ENCODE data around the gene LRMDA.

Gene LRMDA

DNA sequence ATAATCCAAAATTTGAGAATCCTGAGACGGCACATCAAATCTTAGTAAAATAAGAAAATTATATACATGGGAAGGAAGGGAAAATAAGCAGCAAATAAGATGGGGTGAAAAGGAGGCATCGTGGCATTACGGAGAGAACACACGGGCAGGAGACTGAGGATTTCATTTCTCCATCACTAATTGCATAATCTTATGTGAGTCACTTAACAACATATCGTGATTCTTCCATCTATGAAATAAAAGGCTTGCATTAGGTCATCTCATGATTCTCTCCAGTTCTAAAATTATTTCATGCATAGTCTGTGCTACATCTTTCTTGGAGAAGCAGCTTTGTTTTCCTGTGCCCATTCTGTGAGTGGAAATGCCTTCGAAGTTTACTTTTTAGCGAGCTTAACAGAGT, 288.7 kb downstream of the LRMDA start:
- Histone ChIP-seq H3K79me2 (ENCODE audit: low read length) (no peaks in the 10 kb centered on the region), H3K4me2 (ENCODE audit: low read length) (no peak overlapping the region), H3K27ac (ENCODE audit: low read length) (no peak overlapping the region), H3K4me3 (ENCODE audit: low read length) (no peak overlapping the region), H3K36me3 (replicated peaks; ENCODE audit: low read depth, low read length) (no peaks in the 10 kb centered on the region), H4K20me1 (ENCODE audit: insufficient read depth, low read length) (no peaks in the 10 kb centered on the region), H2AFZ (ENCODE audit: low read depth, low read length) (no peak overlapping the region), H3K9me3 (ENCODE audit: insufficient read depth, low read length) (no peaks in the 10 kb centered on the region), H3K9ac (ENCODE audit: low read length) (no peak overlapping the region), H3K27me3 (ENCODE audit: low read depth, low read length) (no peaks in the 10 kb centered on the region), H3K4me1 (ENCODE audit: low read length) (no peaks in the 10 kb centered on the region)
- TF ChIP-seq EZH2phosphoT487 (IDR thresholded peaks at IDR 0.05; ENCODE audit: low read depth), result no peak
- TF ChIP-seq, protein P1, sequence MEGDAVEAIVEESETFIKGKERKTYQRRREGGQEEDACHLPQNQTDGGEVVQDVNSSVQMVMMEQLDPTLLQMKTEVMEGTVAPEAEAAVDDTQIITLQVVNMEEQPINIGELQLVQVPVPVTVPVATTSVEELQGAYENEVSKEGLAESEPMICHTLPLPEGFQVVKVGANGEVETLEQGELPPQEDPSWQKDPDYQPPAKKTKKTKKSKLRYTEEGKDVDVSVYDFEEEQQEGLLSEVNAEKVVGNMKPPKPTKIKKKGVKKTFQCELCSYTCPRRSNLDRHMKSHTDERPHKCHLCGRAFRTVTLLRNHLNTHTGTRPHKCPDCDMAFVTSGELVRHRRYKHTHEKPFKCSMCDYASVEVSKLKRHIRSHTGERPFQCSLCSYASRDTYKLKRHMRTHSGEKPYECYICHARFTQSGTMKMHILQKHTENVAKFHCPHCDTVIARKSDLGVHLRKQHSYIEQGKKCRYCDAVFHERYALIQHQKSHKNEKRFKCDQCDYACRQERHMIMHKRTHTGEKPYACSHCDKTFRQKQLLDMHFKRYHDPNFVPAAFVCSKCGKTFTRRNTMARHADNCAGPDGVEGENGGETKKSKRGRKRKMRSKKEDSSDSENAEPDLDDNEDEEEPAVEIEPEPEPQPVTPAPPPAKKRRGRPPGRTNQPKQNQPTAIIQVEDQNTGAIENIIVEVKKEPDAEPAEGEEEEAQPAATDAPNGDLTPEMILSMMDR (IDR thresholded peaks at IDR 0.05; ENCODE audit: low read depth, low read length), result no peak

- TF ChIP-seq, protein P1 (IDR thresholded peaks at IDR 0.05; ENCODE audit: low read depth, low read length), result no peak
- TF ChIP-seq EZH2phosphoT487 (IDR thresholded peaks at IDR 0.05; ENCODE audit: low read depth), result no peak
- H3K79me2 ChIP-seq (ENCODE audit: low read length), result no peaks in the 10 kb centered on the region
- no peak overlapping the region for H3K27ac ChIP-seq (ENCODE audit: low read length)
- H3K9ac ChIP-seq (ENCODE audit: low read length), result no peak overlapping the region
- H4K20me1 ChIP-seq (ENCODE audit: insufficient read depth, low read length), result no peaks in the 10 kb centered on the region
- no peak overlapping the region for H2AFZ ChIP-seq (ENCODE audit: low read depth, low read length)
- H3K4me2 ChIP-seq (ENCODE audit: low read length), result no peak overlapping the region
- no peak overlapping the region for H3K4me3 ChIP-seq (ENCODE audit: low read length)
- H3K9me3 ChIP-seq (ENCODE audit: insufficient read depth, low read length), result no peaks in the 10 kb centered on the region
- H3K36me3 ChIP-seq (replicated peaks; ENCODE audit: low read depth, low read length), result no peaks in the 10 kb centered on the region
- H3K4me1 ChIP-seq (ENCODE audit: low read length), result no peaks in the 10 kb centered on the region
- H3K27me3 ChIP-seq (ENCODE audit: low read depth, low read length), result no peaks in the 10 kb centered on the region
Observed at GRCh38 chr10:75722020-75722419, 290.6 kb downstream of the LRMDA start.

GRCh38 chr10:75722609-75723008, 291.2 kb downstream of the LRMDA start:
- Histone ChIP-seq H3K4me2 (ENCODE audit: low read length) (no peak overlapping the region), H2AFZ (ENCODE audit: low read depth, low read length) (no peak overlapping the region), H3K79me2 (ENCODE audit: low read length) (no peaks in the 10 kb centered on the region), H3K36me3 (replicated peaks; ENCODE audit: low read depth, low read length) (no peaks in the 10 kb centered on the region), H3K4me3 (ENCODE audit: low read length) (no peak overlapping the region), H3K9ac (ENCODE audit: low read length) (no peak overlapping the region), H3K27me3 (ENCODE audit: low read depth, low read length) (no peaks in the 10 kb centered on the region), H3K9me3 (ENCODE audit: insufficient read depth, low read length) (no peaks in the 10 kb centered on the region), H3K4me1 (ENCODE audit: low read length) (no peaks in the 10 kb centered on the region), H4K20me1 (ENCODE audit: insufficient read depth, low read length) (no peaks in the 10 kb centered on the region), H3K27ac (ENCODE audit: low read length) (no peak overlapping the region)
- TF ChIP-seq, protein P1 (IDR thresholded peaks at IDR 0.05; ENCODE audit: low read depth, low read length), result no peak
- no peak for TF ChIP-seq EZH2phosphoT487 (IDR thresholded peaks at IDR 0.05; ENCODE audit: low read depth)

- Histone ChIP-seq H3K9ac (ENCODE audit: low read length) (no peak overlapping the region), H3K9me3 (ENCODE audit: insufficient read depth, low read length) (no peaks in the 10 kb centered on the region), H4K20me1 (ENCODE audit: insufficient read depth, low read length) (no peaks in the 10 kb centered on the region), H2AFZ (ENCODE audit: low read depth, low read length) (no peak overlapping the region), H3K27ac (ENCODE audit: low read length) (no peak overlapping the region), H3K4me1 (ENCODE audit: low read length) (no peaks in the 10 kb centered on the region), H3K79me2 (ENCODE audit: low read length) (no peaks in the 10 kb centered on the region), H3K4me3 (ENCODE audit: low read length) (no peak overlapping the region), H3K27me3 (ENCODE audit: low read depth, low read length) (no peaks in the 10 kb centered on the region), H3K36me3 (replicated peaks; ENCODE audit: low read depth, low read length) (no peaks in the 10 kb centered on the region), H3K4me2 (ENCODE audit: low read length) (no peak overlapping the region)
- no peak for TF ChIP-seq EZH2phosphoT487 (IDR thresholded peaks at IDR 0.05; ENCODE audit: low read depth)
- TF ChIP-seq, protein P1 (IDR thresholded peaks at IDR 0.05; ENCODE audit: low read depth, low read length), result no peak
Observed at GRCh38 chr10:75723319-75723980, 292.0 kb downstream of the LRMDA start.

Data from OCI-LY3 (cell line).